Thyroid gland (tissue), 4 donors: ENCODE measurements around the gene MVB12B. TPM values are rescaled to one million over a fixed set of nuclear protein-coding genes. Genes with fewer than 3 reads are reported as not detected.

Experiments
- DNase-seq, 2 donors: peaks; one replicate each; pipeline ENCODE4 v3.0.0-alpha.2; 2019
- H3K27ac ChIP-seq, 3 donors: fragments of 200-600 bp; sonication (generic); 1 replicate in 2 of 3; 2 replicates in 1 of 3; pipeline ENCODE4 v1.5.1; 2016 to 2019; ENCODE audit warnings: mild to moderate bottlenecking in 1 of 3, moderate library complexity in 1 of 3
- H3K27me3 ChIP-seq: fragments of 200-600 bp; sonication (generic); one replicate; pipeline ENCODE4 v1.5.1; 2019
- H3K36me3 ChIP-seq, 2 donors: fragments of 200-600 bp; sonication (generic); one replicate each; pipeline ENCODE4 v1.5.1; 2016 to 2019
- H3K4me1 ChIP-seq, 2 donors: fragments of 200-600 bp; sonication (generic); one replicate each; pipeline ENCODE4 v1.5.1; 2017 to 2019
- H3K4me3 ChIP-seq, 3 donors: fragments of 200-600 bp; sonication (generic); replicated peaks in 1 of 3; 1 replicate in 2 of 3; 2 replicates in 1 of 3; pipeline ENCODE4 v1.5.1; 2016; ENCODE audit warnings: mild to moderate bottlenecking in 1 of 3
- H3K9me3 ChIP-seq: fragments of 200-600 bp; sonication (generic); one replicate; pipeline ENCODE4 v1.5.1; 2017
- POLR2A ChIP-seq, 2 donors: fragments of 450-650 bp; IDR thresholded peaks; one replicate each; pipeline ENCODE4 v1.6.1; 2017; ENCODE audit warnings: antibody characterized with exemption in 2 of 2, mild to moderate bottlenecking in 2 of 2, moderate library complexity in 1 of 2
- WGBS, 2 donors: methylation state at CpG; one replicate each; pipeline ENCODE4 v1.1.5; 2017; 5-methylcytosine and 5-hydroxymethylcytosine counted together
- intact Hi-C: fragments of 100-400 bp; cut with DNase I; formaldehyde crosslinking; loops from one replicate; pipeline ENCODE4 v1.15.1; 2023
- total RNA-seq, 4 donors: library from RNA; depleted of rRNA; stranded (reverse); fragments of >200 nt; gene quantifications; one replicate each; pipeline ENCODE4 v1.2.3, GENCODE V29; 2016
- TF ChIP-seq, protein P1 (sequence below), 6 experiments: fragments of 200-600 bp in 3 of 6; fragments of 450-650 bp in 3 of 6; sonication (generic) in 3 of 6; IDR thresholded peaks; one replicate each; pipeline ENCODE4 v1.5.1; 2016 to 2019; ENCODE audit warnings: antibody characterized with exemption in 6 of 6, mild to moderate bottlenecking in 2 of 6, inconsistent platforms in 1 of 6, moderate library complexity in 1 of 6

Gene MVB12B
- total RNA-seq, 4 donors from 2014 or later, result 13.4 to 19.3 (median 15.5) TPM

DNA sequence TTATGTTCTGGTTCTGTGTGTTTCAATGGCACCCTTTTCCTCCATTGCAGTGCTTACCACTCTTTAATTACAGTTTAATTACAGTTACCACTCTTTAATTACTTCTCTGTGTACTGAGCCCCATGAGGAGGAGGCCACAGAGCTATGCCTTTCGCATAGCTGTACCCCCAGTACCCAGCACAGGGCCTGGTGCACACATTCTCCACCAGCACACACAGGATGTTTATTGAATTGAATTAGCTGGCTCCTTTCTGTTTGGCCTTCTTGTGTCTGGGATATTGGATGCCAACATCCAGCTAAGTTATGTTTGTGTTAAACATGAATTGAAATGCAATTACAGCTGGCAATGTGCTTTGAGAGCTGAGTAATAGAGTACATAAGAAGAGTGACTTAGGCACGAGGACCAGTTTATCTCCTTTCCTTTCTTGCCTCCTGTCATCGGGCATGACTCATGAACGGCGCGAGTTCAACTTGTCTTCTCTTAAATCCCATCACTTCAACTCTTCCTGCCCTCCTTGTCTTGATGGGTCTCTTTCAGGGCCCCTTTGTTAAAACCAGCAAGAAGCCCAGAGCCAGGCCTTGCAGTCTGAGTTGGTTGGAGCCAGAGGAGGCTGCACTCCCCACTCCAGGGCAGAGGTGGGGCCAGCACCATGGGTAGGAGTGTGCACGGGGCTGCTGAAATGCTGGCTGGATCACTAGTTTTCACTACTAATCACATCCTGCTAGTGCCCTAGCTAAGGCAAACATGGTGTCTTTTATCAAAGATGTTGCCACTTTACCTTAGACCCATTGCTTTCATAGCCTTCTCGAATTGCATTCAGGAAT is 37.4 kb downstream of the MVB12B start:
- TF ChIP-seq POLR2A (IDR thresholded peaks at IDR 0.05), result no peak
- TF ChIP-seq, protein P1, sequence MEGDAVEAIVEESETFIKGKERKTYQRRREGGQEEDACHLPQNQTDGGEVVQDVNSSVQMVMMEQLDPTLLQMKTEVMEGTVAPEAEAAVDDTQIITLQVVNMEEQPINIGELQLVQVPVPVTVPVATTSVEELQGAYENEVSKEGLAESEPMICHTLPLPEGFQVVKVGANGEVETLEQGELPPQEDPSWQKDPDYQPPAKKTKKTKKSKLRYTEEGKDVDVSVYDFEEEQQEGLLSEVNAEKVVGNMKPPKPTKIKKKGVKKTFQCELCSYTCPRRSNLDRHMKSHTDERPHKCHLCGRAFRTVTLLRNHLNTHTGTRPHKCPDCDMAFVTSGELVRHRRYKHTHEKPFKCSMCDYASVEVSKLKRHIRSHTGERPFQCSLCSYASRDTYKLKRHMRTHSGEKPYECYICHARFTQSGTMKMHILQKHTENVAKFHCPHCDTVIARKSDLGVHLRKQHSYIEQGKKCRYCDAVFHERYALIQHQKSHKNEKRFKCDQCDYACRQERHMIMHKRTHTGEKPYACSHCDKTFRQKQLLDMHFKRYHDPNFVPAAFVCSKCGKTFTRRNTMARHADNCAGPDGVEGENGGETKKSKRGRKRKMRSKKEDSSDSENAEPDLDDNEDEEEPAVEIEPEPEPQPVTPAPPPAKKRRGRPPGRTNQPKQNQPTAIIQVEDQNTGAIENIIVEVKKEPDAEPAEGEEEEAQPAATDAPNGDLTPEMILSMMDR (IDR thresholded peaks at IDR 0.05), result no peak
- Histone ChIP-seq H3K9me3 (no peaks in the 10 kb centered on the region), H3K4me3 (no peak overlapping the region), H3K27ac (no peak overlapping the region), H3K4me1 (no peaks in the 10 kb centered on the region), H3K27me3 (no peaks in the 10 kb centered on the region), H3K36me3 (no peaks in the 10 kb centered on the region)
- intact Hi-C loops, result no loop called here
- DNase-seq, result no peak
- 93 to 96% methylated on average over 8 of the region's 8 CpGs for WGBS, 2 donors

- no peaks in the 10 kb centered on the region for H3K9me3 ChIP-seq
- WGBS, 2 donors, result 88 to 91% methylated on average over 3 of the region's 3 CpGs
- intact Hi-C loops, result no loop called here
- TF ChIP-seq POLR2A (IDR thresholded peaks at IDR 0.05), result no peak
- TF ChIP-seq, protein P1 (IDR thresholded peaks at IDR 0.05), result no peak
- no peaks in the 10 kb centered on the region for H3K4me1 ChIP-seq
- no peak overlapping the region for H3K27ac ChIP-seq
- no peak for DNase-seq
- H3K36me3 ChIP-seq, result no peaks in the 10 kb centered on the region
- no peak overlapping the region for H3K4me3 ChIP-seq
- H3K27me3 ChIP-seq, result no peaks in the 10 kb centered on the region
These were observed 39.2 kb downstream of the MVB12B start for GRCh38 chr9:126365780-126366179.

DNA sequence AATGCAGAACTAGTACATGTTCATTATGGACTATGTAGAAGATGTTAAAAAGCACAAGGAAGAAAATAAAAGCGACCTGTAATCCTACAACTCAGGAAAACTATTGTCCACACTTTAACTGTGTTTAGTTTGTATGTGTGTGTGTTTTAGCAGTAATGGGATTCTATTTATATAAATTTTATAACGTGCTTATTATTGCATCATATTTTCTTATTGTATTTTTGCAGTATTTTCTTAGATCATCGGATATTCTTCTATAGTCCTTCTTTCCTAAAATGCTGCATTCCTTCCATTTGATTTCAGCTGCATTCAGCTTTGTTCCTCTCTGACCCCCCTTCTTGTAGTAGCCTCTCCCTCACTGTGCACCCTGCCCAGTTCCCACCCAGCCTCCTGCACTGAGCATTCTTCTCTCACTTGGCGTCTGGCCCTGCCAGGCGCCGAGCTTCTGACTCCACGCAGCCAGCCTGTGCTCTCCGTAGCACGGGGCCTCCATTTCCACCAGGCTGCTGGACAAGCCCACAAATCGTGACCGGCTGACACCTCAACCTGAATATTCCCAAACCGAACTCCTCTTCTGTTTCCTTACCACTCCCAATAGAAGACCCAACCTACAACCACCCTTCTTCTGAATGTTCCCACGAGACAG is 39.9 kb downstream of the MVB12B start:
- H3K4me1 ChIP-seq, result peaks cover 4 to 5% of the 10 kb centered on the region in 2 donors
- H3K36me3 ChIP-seq, result no peaks in the 10 kb centered on the region
- no peak for TF ChIP-seq POLR2A (IDR thresholded peaks at IDR 0.05)
- TF ChIP-seq, protein P1 (IDR thresholded peaks at IDR 0.05), result no peak
- no peaks in the 10 kb centered on the region for H3K9me3 ChIP-seq
- DNase-seq, result no peak
- no peak overlapping the region for H3K4me3 ChIP-seq
- no peak overlapping the region for H3K27ac ChIP-seq
- intact Hi-C loops, result no loop called here
- H3K27me3 ChIP-seq, result no peaks in the 10 kb centered on the region
- 85 to 89% methylated on average over 13 of the region's 13 CpGs for WGBS, 2 donors

DNA sequence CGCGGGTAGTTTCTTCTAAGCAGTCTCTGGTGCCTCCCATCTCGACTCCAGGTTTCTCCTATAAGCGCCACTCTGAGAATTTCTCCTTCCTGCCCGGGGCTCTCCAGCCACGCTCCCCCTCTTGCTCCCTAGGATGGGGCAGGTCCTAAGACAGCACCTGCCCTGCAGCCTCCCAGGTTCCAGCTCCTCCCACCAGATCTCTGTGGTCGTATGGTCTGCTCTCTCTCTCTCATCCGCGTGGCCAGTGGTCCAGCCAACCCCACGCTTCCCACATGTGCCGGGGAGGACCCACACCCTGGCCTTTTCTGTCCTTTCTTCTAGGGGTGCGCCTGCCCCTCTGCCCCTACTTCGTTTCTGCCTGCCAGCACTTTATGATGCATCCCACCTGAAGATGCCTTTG is 40.5 kb downstream of the MVB12B start:
- H3K36me3 ChIP-seq, result no peaks in the 10 kb centered on the region
- intact Hi-C loops, result no loop called here
- H3K4me1 ChIP-seq, result peaks cover 6% of the 10 kb centered on the region in 2 donors
- no peak overlapping the region for H3K27ac ChIP-seq
- 91% methylated on average over 13 of the region's 13 CpGs for WGBS, 2 donors
- no peak for DNase-seq
- no peaks in the 10 kb centered on the region for H3K9me3 ChIP-seq
- TF ChIP-seq, protein P1 (IDR thresholded peaks at IDR 0.05), result no peak
- no peak for TF ChIP-seq POLR2A (IDR thresholded peaks at IDR 0.05)
- no peaks in the 10 kb centered on the region for H3K27me3 ChIP-seq
- no peak overlapping the region for H3K4me3 ChIP-seq

- H3K4me1 ChIP-seq, result peaks cover 7 to 9% of the 10 kb centered on the region in 2 donors
- H3K27ac ChIP-seq, result no peak overlapping the region
- WGBS, 2 donors, result 48 to 71% methylated on average over 3 of the region's 3 CpGs
- no peaks in the 10 kb centered on the region for H3K27me3 ChIP-seq
- intact Hi-C loops, result no loop called here
- TF ChIP-seq, protein P1 (IDR thresholded peaks at IDR 0.05), result no peak
- no peak for TF ChIP-seq POLR2A (IDR thresholded peaks at IDR 0.05)
- no peak for DNase-seq
- H3K36me3 ChIP-seq, result no peaks in the 10 kb centered on the region
- H3K9me3 ChIP-seq, result no peaks in the 10 kb centered on the region
- no peak overlapping the region for H3K4me3 ChIP-seq
These were observed 41.0 kb downstream of the MVB12B start for GRCh38 chr9:126367616-126368015.
